22Rv1 (cell line): ENCODE results near the gene OR2G3.

ENCODE experiments used
- CTCF ChIP-seq: fragments of 450-650 bp; IDR thresholded peaks from 2 replicates; pipeline ENCODE4 v1.5.1; 2017; ENCODE audit warnings: mild to moderate bottlenecking
- ZFX ChIP-seq: fragments of 450-650 bp; IDR thresholded peaks from 2 replicates; pipeline ENCODE4 v1.6.1; 2017; ENCODE audit warnings: antibody characterized with exemption, borderline replicate concordance

DNA sequence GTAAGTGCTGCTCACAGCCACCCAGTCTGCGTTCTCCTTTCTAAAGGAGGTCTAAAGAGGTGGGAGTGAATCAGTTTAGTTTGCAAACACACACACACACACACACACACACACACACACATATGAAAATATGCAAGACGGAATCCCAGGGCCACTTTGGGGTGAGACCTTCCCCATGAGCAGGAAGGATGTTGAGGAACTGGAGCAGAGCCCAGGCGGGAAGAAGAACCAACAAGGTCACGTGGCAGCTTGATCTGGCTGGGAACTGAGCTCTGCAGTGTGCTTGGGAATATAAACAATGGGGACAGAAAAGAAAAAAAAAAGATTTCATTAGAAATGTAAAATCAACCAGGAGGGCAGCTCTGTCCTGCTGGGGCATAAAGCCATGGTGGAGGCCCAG, 32.6 kb downstream of the OR2G3 start:
- TF ChIP-seq ZFX (no peak), CTCF (no peak)
